Activated CD8-positive, alpha-beta memory T cell treated with anti-CD3 and anti-CD28 coated beads for 48 hours (primary cell): Measurements from ENCODE around the gene FAM98B.

Source experiments
- DNase-seq, 3 experiments: peaks; one replicate each; pipeline ENCODE4 v3.0.0-alpha.2; 2020; ENCODE audit warnings: low read depth in 2 of 3, low spot score in 2 of 3

Gene FAM98B

DNA sequence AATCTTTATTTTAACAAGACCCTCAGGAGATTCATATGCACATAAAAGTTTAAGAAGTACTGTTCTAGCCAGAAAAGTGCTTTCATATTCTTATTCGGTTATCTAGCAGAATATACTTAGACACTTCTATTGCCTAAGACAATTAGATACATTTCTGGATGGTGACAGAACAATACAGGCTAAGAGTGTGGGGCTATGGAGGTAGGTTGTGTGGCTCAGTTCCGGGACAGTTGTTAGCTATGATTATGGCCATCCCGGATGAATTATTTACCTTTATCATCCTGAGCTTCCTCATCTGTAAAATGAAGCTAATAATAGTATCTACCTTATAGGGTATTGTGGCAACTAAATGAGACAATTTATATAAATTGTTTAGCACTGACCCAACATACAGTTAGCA lies 6.6 kb downstream of the FAM98B start:
- DNase-seq = no peak

DNA sequence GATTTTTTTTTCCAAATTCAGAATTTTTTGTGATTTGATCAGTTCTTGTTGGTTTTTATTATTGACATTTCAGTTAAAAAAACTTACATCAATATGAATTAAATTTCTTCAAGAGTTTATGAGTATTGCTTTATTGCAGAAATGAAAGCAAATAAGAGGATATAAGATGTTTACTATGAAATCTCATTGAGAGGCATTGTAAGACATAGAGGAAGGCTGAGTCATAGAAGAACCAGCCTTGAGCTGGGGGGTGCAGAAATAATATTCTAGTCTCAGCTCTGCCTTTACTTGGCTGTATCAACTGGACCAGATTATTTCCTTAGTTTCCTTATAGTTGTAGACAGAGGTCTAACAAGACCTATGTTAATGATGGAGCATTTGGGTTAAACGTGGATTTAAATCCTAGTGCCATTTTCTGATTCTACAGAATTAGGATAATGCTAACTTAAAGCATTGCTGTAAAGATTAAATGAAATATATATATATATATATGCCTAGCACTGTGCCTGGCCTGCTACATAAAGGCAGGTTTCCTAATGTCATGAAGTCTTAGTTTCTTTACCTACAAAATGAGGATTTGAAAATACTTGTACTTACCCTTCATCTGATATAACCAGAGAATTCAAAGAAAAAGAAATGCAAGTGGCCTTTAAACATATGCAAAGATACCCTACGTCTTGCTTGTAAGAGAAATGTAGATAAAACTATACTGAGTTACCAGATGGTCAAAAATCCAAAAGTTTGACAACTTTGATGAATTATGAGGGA lies 7.3 kb downstream of the FAM98B start:
- DNase-seq = no peak

DNA sequence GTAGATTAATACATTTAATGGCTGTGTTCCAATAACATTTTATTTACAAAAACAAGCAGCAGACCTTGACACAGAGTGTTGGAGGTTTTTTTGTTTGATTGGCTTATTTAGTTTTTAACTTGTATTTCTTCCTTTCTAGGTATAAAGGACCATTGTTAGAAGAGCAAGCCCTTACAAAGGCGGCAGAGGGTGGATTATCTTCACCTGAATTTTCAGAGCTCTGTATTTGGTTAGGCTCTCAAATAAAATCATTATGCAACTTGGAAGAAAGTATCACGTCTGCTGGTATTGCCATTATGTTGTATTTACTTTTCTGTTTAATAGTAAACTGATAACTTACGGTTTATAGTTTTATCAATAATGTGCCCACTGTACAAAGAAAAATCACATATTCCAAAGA lies 10.0 kb downstream of the FAM98B start:
- no peak for DNase-seq

DNA sequence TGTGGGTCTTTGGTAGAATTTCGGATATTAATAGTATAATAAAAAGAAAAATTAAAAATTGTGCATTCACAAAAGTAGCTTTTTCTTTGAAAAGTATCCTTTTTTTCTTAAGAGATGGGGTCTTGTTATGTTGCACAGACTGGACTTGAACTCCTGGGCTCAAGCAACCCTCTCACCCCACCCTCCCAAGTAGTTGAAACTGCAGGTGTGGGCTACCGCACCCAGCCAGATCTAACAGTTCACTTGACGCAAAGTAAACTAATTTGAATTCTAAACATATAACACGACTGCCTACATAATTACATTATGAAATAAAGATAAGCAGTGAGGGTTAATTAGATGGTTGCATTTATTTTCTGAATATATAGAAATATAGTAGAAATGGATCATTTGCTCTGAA lies 10.7 kb downstream of the FAM98B start:
- no peak for DNase-seq

DNA sequence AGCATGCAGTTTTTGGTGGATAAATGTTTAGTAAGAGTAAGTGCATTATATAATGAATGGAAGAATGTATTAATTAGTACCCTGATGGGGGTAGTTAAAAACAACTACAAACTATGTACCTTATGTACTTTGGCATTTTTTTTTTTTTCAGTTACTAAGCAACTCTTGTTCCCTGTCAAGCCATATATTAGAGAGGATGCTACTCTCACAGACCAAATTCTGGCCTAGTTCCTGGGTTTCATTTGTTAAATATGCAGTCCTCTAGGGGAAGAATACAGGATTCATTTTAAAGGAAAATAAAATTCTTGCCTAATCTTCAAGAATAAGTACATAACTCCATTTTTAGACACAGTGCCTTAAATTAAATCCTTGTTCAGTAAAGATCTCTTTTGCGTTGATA lies 16.9 kb downstream of the FAM98B start:
- no peak for DNase-seq

DNA sequence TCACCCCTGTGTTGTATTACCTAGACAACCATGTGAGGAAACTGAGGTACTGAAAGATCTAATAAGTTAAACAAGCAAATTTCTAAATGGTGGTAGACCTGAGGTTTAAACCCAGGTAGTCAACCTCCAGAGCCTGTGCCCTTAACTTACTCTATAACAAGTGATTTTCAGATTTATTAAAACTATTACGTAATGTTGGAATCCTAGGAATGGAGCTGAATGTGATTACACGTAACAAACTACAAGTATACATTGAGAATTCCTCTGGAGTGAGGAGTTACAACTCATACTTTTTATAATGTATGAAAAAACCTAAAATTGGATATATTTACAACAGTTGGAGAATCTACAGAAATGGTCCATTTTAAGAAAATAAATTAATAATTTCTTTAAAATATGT lies 18.0 kb downstream of the FAM98B start:
- DNase-seq = no peak

DNA sequence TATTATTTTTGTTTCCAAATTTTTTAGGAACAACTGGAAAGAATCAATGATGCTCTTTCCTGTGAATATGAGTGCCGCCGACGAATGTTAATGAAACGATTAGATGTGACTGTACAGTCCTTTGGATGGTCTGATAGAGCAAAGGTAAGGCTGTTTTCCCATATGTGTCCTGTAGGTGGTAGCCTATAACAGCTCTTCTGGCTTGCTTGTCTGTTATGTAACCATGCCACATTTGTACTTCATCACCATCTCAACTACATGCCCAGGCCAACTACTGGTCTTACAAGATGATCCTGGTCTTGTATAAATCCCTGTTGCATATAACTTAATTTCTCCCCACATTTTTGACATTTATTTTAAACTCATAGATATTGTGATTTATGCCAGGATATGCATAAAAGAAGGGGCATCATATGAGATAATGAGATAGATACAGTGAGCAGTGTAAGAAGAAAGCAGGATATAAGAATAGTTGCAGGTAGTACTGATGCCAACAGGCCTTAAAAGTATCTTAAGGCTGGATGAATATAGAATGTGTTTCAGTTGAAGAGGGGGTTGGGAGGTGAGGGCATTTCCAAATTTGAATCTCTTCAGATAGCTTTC lies 20.3 kb downstream of the FAM98B start:
- DNase-seq = no peak

DNA sequence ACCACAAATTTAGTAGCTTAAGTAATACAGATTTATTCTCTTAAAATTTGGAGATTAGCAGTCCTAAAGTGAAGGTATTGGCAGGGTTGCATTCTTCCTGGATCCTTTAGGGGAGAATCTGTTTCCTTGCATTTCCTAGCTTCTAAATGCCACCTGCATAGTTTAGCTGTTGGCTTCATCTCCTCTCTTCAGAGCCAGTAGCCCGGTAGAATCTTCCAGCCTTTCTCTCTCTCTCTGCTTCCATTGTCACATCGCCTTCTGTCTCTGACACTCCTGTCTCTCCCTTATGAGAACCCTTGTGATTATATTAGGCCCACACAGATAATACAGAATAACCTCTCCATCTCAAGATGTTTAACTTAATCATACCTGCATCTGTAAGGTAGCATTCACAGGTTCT lies 21.4 kb downstream of the FAM98B start:
- DNase-seq = no peak

DNA sequence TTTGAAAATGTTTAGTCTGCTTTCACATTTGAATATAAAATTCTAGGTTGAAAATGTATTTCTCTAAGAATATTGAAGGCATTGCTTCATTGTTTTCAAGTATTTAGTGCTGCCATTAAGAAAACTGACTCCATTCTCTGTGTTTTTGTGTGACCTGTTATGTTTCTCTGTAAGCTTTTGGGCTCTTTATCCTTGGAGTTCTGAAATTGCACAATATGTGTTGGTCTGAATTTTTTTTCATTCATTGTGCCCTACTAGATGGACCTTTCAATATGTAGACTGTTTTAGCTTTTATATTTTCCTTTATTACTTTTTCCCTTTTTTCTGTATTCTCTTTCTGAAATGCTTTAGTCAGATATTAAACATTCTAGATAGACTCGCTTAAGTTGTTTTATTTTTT lies 22.2 kb downstream of the FAM98B start:
- no peak for DNase-seq

DNA sequence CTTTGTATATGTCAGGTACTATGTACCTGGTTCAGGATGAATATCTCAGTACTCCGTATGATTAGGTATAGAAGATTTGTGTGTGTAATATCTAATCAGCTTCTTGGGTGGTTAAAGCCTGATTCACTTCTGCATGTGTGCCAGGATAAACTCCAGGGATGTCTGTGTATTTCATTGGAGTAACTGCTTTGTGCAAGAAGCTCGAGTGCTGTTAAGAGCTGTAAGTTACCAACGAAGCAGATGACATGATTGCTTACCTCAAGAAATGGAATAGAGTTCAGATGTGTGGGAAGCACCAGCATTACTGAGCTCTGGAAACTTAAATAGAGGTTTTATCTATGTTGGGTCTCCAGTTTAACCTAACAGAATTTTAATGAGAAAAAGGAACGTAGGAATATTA lies 23.7 kb downstream of the FAM98B start:
- no peak for DNase-seq

DNA sequence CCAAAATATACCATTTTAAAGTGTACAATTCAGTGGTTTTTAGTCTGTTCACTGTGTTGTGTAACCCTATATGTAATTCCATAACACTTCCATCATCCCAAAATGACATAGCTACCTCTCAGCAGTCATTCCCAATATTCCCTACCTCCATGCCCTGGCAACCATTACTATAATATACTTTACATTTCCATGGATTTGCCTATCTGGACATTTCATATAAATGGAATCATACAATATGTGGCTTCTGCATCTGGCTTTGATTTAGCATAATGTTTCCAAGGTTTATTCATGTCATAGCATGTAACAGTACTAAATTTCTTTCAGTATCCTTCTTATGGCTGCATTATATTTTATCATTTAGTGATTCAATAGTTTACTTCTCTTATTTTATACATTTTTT lies 25.3 kb downstream of the FAM98B start:
- no peak for DNase-seq

DNA sequence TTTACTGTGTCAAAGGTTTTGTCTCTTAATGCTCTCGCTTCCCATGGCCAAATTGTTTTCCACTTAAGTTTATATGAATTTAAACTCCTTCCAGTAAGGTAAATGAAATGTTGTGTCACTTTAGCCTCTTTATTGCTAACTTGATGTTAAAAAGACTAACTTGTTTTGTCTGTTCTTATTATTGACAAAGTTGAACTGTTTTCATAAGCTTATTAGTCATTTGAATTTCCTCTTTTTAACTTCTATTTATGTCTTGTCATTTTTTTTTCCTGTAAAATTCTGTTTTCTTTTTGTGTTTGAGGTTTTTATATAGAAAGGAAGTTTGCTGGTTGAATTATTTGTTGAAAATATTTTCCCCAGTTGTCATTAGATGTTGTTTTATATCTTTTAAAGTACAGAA lies 25.8 kb downstream of the FAM98B start:
- DNase-seq = no peak

DNA sequence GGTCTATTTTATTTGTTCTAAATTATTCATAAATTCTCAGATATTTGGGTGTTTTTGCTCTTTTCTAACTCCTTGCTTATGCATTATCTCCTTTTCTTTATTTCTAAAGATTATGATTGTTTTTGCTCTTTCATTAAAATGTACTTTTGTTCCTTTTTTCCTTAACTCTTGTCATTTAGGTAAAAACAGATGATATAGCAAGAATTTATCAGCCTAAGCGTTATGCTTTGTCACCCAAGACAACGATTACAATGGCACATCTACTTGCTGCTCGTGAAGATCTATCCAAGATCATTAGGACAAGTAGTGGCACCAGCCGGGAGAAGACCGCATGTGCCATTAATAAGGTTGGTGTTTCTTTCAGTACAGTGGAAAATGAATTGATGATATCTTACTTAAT lies 27.2 kb downstream of the FAM98B start:
- DNase-seq = no peak

DNA sequence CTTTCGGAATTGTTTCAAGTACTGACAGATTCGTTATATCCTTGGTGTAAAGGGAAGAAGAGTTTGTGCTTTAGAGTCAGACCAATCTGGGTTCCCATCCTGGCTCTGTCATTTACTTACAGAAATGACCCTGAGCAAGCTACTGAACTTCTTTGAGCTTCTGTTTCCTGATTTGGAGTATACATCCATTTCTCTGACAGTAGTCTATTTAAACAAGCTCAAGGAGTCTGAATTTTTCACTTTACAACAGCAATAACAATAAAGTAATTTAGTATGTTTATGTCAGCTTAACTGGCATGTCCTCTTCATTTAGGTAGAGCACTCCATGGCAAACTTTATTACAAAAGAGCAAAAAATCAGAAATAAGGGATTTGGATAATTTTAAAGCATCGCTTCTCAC lies 27.8 kb downstream of the FAM98B start:
- no peak for DNase-seq

DNA sequence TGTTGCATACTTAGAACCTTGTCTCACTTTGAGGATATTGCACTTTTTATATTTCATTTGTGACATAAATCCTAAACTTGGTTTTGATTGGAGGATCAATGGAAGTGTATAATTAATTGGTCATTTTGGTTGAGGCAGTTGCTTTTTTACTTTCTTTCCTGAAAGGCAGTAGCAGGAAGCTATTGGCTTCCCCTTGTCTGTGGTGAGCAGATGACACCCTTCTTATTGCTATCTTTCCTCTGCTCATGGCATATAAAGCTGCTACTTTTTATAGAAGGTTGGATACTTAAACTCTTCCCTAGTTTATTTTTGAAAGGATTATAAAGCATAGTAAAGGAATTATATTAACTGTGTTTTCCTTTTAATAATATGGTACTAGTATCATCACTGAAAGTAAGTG lies 28.6 kb downstream of the FAM98B start:
- no peak for DNase-seq

DNA sequence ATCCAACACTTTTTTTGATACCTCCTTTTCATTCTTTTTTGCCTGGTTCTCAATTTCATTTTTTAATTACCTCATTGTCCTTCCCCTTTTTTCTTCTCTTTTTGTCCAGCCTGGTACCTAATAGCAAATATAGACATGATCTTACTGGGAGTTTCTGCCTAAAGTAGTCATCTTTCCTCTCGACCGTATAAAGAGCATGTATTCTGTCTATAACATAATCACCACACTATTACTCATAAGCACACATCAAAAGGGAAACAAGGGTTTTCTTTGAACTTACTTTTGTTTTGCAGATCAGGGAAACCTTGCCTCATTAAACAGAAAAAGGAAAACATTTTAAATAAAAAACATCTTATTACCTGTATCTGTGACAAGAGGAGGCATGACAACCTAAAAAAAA lies 33.0 kb downstream of the FAM98B start:
- no peak for DNase-seq

DNA sequence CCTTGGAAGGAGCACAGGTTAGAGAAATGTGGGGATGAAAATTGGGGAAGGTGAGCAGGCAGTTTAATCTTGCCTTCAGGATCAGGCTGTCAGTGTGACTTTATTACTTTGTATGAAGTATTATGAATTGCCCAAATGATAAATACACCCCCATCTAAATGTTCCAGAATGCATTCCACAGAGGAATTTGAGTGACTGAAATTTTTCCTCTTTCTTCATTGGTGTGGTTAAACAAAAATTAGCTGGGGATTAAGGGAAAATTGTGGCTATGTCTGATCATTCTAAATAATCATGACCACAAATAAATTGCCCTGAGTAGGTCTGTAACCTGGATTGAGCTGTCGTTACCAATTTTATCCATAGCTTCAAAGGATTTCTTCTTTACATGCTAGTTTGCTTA lies 33.5 kb downstream of the FAM98B start:
- no peak for DNase-seq

DNA sequence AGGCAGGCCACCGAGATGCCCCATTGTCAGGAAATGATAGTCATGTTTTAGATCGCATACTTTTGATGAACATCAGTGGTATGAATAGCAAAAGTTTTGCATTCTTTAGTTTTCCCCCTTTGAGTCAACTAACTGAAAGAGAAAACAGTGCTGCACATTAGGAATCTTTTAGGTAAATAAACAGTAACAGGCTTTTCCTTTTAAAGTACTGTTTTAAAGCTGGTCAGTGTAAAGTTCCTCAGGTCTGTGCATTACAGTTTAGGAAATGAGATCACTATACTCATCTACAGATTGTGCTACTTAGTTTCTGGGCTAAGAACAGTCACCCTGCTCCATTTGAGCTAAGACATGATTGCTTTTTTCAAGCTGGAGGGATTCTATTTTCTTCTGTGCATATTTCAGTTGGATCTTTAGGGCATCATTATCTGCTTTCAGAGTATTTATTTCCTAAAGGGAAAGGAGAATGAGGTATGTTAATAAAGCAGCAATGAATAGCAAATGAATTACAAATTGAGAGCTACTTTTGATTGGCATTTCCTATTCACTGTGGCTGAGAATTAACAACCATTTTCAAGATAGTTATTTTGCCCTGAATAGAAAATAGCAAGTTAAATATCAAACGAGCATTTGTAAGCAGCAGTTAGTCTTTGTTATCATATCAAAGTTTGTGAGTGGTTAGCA lies 36.5 kb downstream of the FAM98B start:
- DNase-seq = no peak

DNA sequence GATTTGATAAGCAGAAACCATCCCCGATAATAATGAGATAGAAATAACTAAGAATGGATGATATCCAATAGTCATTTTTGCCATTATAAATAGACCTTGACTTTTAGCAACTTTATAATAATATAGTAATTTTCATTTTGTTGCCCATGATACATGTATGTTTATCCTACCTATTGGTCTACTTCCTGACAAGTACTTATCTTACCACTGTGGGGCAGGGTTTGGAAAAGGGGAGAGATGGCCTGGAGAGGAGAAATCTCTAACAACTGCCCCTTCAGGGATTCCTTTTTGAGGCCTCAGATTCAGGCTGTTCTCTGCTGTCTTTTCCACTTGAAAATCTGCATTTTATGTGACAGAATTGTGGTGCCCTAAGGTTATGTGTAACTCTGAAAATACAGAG lies 42.2 kb downstream of the FAM98B start:
- no peak for DNase-seq

DNA sequence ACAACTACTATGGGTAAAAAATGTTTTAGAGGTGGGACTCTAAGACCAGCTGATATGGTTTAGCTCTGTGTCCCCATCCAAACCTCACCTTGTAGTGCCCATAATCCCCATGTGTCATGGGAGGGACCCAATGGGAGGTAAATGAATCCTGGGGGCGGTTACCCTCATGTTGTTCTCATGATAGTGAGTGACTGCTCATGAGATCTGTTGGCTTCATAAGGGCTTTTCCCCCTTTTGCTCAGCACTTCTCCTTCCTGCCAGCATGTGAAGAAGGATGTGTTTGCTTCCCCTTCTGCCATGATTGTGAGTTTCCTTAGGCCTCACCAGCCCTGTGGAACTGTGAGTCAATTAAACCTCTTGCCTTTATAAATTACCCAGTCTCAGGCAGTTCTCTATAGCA lies 45.7 kb downstream of the FAM98B start:
- no peak for DNase-seq

DNA sequence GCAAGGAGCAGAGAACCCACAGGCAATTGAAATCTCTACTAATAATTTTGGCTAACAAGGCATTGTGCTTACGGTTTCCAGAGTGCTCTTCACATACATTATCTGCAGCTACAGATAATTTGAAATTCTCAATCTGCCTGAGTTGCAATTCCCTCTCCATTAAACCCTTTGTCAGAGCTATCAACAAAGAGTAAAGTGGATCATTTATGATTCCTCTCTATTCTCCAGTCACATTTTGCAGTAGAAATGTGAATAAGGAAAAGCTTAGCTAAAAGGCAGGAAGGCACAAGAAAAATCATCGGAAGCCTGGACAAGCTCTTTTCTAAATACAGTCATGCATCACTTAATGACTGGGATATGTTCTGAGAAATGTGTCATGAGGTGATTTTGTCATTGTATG lies 49.6 kb downstream of the FAM98B start:
- DNase-seq = no peak

DNA sequence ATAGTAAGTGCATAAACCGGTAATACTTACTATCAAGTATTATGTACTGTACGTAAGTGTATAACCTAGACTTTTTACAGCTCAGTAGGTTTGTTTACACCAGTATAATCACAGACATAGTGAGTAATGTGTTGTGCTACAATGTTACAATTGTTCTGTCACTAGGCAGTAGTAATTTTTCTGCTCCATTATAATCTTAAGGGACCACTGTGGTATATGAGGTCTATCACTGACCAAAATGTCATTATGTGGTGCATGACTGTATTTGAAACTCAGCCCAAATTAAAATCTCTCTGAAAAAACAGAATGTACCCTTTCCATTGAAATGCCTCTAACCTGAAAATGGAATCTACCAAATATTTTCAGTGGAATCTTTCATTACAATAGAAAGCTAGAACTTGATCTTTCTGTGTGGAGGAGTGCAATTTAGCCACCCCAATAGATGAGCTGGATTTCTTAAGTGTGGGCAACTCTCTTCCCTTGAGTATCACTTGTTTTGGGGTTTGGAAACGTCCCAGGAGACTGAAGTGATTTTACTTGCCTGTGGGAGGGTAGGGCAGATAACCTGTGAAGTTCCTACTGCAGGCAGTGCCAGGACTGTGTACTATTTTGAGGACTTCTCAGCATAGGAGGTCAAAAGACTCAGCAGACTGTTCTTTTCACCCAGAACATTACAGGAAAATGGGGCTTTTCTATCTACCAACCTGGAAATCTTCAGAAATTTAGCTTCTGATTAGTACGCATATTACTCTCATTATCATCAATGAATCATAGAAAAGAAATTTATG lies 50.9 kb downstream of the FAM98B start:
- no peak for DNase-seq
